T-helper 22 cell (primary cell): ENCODE data around the gene BBLN.

ENCODE experiments used
- DNase-seq: peaks from one replicate; pipeline ENCODE4 v3.0.0-alpha.2; 2020; ENCODE audit warnings: low read depth

BBLN gene

GRCh38 chr9:128191406-128192046 lies 31.5 kb downstream of the BBLN start, which contains the start of gene CIZ1:
TSS of gene CIZ1 (minus strand) at chr9:128191572. CDS start at chr9:128190857, 715 bp downstream.
- DNase-seq: peak; percentile 41

- peak; percentile 17 for DNase-seq
Observed at GRCh38 chr9:128192601-128193371, 32.7 kb downstream of the BBLN start.

GRCh38 chr9:128193469-128194096 lies 33.5 kb downstream of the BBLN start:
- DNase-seq: no peak

- DNase-seq: no peak
Observed at GRCh38 chr9:128201441-128202369, 41.6 kb downstream of the BBLN start.

GRCh38 chr9:128202648-128203023 lies 42.6 kb downstream of the BBLN start:
- no peak for DNase-seq

GRCh38 chr9:128203024-128203706 lies 43.1 kb downstream of the BBLN start, which contains the start of gene DNM1:
TSS of gene DNM1 (plus strand) at chr9:128203379. CDS start at chr9:128203471, 92 bp downstream.
- DNase-seq: peak; percentile 48

GRCh38 chr9:128203707-128204551 lies 43.9 kb downstream of the BBLN start:
- no peak for DNase-seq

GRCh38 chr9:128204858-128205257 lies 44.8 kb downstream of the BBLN start:
- DNase-seq: no peak

- no peak for DNase-seq
Observed at GRCh38 chr9:128205296-128205944, 45.4 kb downstream of the BBLN start.

- no peak for DNase-seq
Observed at GRCh38 chr9:128206484-128206883, 46.4 kb downstream of the BBLN start.

- DNase-seq: no peak
Observed at GRCh38 chr9:128206916-128207910, 47.1 kb downstream of the BBLN start.

- DNase-seq: no peak
Observed at GRCh38 chr9:128208386-128208785, 48.3 kb downstream of the BBLN start.

- DNase-seq: no peak
Observed at GRCh38 chr9:128208946-128209669, 49.0 kb downstream of the BBLN start.

GRCh38 chr9:128211186-128211980 lies 51.3 kb downstream of the BBLN start:
- no peak for DNase-seq

GRCh38 chr9:128211981-128212281 lies 51.9 kb downstream of the BBLN start:
- no peak for DNase-seq
